ENCODE data around the gene MRGPRF.
A peak's percentile ranks its signal among the peaks of the same experiment; 100 is the strongest.

The MRGPRF gene
- 0.35 to 16.0 (median 9.6) reads per million in 17 experiments for total RNA-seq

GRCh38 chr11:69013009-69013951 lies at the start of gene MRGPRF:
TSS of gene MRGPRF (minus strand) at chr11:69013246. CDS start at chr11:69009901, 3,345 bp downstream.
- DNase-seq, result peak; percentile 46 to 68 (median 60)

- DNase-seq, result no peak
These were observed 49.3 kb upstream of the MRGPRF start for GRCh38 chr11:69062169-69062855.

- no peak for DNase-seq
These were observed 48.6 kb upstream of the MRGPRF start for GRCh38 chr11:69061713-69062053.

GRCh38 chr11:69060806-69061712 lies 48.0 kb upstream of the MRGPRF start:
- no peak for DNase-seq

- DNase-seq, result peak in 3 of 4 experiments; percentile 35 to 59 (median 39)
These were observed 46.9 kb upstream of the MRGPRF start for GRCh38 chr11:69059985-69060384.

GRCh38 chr11:69059429-69059828 lies 46.4 kb upstream of the MRGPRF start:
- DNase-seq, result no peak

GRCh38 chr11:69058511-69059270 lies 45.6 kb upstream of the MRGPRF start:
- DNase-seq, result no peak

- DNase-seq, result no peak
These were observed 44.8 kb upstream of the MRGPRF start for GRCh38 chr11:69057801-69058200.

GRCh38 chr11:69057236-69057635 lies 44.2 kb upstream of the MRGPRF start:
- DNase-seq, result no peak

- peak; percentile 92 to 96 (median 94) for DNase-seq
These were observed 42.8 kb upstream of the MRGPRF start for GRCh38 chr11:69055598-69056516.

GRCh38 chr11:69055212-69055586 lies 42.2 kb upstream of the MRGPRF start:
- no peak for DNase-seq

GRCh38 chr11:69054397-69055211 lies 41.6 kb upstream of the MRGPRF start:
- DNase-seq, result peak in 2 of 4 experiments; percentile 48 to 60

GRCh38 chr11:69053546-69054396 lies 40.7 kb upstream of the MRGPRF start:
- no peak for DNase-seq

GRCh38 chr11:69053169-69053477 lies 40.1 kb upstream of the MRGPRF start:
- no peak for DNase-seq

GRCh38 chr11:69052343-69053168 lies 39.5 kb upstream of the MRGPRF start:
- DNase-seq, result no peak

GRCh38 chr11:69051381-69052342 lies 38.6 kb upstream of the MRGPRF start:
- no peak for DNase-seq

Data from suppressor macrophage (primary cell).